Measurements from ENCODE around the gene ZBTB32. TPM values are rescaled to one million over a fixed set of nuclear protein-coding genes. Genes with fewer than 3 reads are reported as not detected.

Gene ZBTB32
- total and polyA plus RNA-seq, 11 donors = 0.24 TPM; not detected in 10

DNA sequence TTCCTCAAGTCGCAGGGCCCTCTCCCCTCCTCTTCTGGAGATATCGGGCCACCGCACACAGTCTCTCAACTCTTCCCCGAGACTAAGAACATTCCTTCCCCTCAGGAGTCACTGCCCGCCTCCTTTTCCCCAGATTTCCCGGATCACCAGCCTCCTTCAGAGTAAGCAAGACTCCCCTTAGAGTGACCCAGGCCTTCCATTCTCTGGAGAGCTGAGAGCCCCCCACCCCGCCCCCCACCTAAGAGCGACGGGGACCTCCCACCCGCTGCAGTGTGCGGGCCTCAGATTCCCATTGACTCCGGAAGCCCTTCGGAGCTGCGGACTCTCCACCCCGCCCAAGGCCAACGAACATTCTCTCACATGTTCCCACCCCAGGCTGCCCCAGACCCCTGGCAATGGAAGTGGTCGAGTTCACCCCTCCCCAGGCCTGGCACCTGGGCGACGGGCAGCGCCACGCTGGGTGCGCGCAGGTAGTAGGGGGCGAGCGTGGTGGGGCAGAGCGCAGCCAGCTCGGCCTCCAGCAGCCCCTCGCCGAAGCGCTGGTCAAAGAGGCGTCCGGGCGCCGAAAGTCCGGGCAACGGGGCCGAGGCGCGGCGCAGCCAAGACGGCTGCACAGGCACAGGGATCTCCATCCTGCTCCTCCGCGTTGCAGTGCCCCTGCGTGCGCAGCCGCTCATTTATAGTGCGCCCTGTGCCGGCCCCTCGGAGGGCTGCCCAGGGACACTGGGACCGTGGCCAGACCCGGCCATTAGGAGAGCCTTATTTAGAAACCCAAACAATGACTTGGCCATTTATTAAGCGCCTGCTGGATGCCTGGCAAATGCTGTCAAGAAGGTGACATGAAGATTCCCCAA, 52.2 kb downstream of the ZBTB32 start, which contains the start of gene HSPB6:
Gene HSPB6, minus strand, starts transcription at position 653 of the 854 bp plus-strand sequence. Its CDS starts 21 bp downstream, at position 632.
- Histone ChIP-seq H3K27ac (peak within 1 kb of the TSS; percentile 88 to 100 (median 96)), H3K4me1 (peaks cover 0 to 57% (median 39%) of the 10 kb centered on the region in 12 donors), H3K9me3 (no peaks in the 10 kb centered on the region), H3K4me3 (peak within 1 kb of the TSS; percentile 68 to 99 (median 86)), H3K36me3 (peaks cover 0 to 32% (median 23%) of the 10 kb centered on the region in 9 donors), H3K27me3 (no peaks in the 10 kb centered on the region)
- 3 to 5% (median 5%) methylated on average over 22 to 52 of the region's 52 CpGs for WGBS, 4 donors
- peak; percentile 36 to 47 (median 38) for ATAC-seq
- intact Hi-C loops (cut with DNase I) = loop anchor here in 2 of 10 donors (1.0 to 10.0 kb wide), 3 partner anchors 16 to 388 kb away; partner anchors contain the start of gene CAPNS1 (in 1 of the 2)
- DNase-seq = peak; percentile 80 to 91 (median 86)
- TF ChIP-seq, protein P1, sequence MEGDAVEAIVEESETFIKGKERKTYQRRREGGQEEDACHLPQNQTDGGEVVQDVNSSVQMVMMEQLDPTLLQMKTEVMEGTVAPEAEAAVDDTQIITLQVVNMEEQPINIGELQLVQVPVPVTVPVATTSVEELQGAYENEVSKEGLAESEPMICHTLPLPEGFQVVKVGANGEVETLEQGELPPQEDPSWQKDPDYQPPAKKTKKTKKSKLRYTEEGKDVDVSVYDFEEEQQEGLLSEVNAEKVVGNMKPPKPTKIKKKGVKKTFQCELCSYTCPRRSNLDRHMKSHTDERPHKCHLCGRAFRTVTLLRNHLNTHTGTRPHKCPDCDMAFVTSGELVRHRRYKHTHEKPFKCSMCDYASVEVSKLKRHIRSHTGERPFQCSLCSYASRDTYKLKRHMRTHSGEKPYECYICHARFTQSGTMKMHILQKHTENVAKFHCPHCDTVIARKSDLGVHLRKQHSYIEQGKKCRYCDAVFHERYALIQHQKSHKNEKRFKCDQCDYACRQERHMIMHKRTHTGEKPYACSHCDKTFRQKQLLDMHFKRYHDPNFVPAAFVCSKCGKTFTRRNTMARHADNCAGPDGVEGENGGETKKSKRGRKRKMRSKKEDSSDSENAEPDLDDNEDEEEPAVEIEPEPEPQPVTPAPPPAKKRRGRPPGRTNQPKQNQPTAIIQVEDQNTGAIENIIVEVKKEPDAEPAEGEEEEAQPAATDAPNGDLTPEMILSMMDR (IDR thresholded peaks at IDR 0.05) = no peak
- TF ChIP-seq POLR2A (IDR thresholded peaks at IDR 0.05) = peak in 1 of 2 donors; percentile 74

DNA sequence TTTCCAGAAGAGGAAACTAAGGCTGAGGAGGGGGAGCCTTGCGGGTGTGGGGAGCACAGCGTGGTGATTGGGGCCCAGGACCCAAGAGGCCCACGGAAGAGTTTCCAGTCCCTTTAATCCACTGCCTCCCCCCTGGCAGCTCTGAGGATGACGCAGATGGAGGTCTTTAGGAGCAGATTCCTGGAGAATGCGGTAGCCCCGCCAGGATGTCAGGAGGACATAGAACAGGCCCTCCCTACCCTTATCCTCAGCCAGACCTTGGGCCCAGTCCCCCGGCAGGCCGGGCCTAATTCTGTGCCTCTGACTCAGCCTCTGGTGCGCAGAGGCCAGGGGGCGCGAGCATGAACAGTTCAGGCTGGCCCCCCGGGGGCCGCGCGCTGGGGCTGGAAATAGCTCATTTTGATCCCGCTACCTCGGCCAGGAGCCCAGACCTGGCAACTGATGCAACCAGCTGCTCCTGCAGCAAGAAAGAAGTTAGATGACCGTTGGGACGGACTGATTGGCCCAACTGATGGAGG, 52.9 kb downstream of the ZBTB32 start:
- Histone ChIP-seq H3K9me3 (no peaks in the 10 kb centered on the region), H3K27me3 (no peaks in the 10 kb centered on the region), H3K36me3 (peaks cover 0 to 34% (median 26%) of the 10 kb centered on the region in 9 donors), H3K4me3 (peak overlapping the region; percentile 58 to 99 (median 80)), H3K27ac (peak overlapping the region; percentile 88 to 100 (median 96)), H3K4me1 (peaks cover 0 to 51% (median 37%) of the 10 kb centered on the region in 12 donors)
- DNase-seq (peak; percentile 90 to 97 (median 92)), ATAC-seq (peak; percentile 67 to 77 (median 70))
- 2 to 5% (median 3%) methylated on average over 13 to 19 of the region's 19 CpGs for WGBS, 4 donors
- intact Hi-C loops (cut with DNase I) = loop anchor here in 2 of 10 donors (1.0 to 10.0 kb wide), 3 partner anchors 17 to 388 kb away; partner anchors contain the start of gene CAPNS1 (in 1 of the 2)
- TF ChIP-seq POLR2A (IDR thresholded peaks at IDR 0.05) = no peak
- TF ChIP-seq, protein P1 (IDR thresholded peaks at IDR 0.05) = peak in 2 of 12 donors; percentile 34 to 36

DNA sequence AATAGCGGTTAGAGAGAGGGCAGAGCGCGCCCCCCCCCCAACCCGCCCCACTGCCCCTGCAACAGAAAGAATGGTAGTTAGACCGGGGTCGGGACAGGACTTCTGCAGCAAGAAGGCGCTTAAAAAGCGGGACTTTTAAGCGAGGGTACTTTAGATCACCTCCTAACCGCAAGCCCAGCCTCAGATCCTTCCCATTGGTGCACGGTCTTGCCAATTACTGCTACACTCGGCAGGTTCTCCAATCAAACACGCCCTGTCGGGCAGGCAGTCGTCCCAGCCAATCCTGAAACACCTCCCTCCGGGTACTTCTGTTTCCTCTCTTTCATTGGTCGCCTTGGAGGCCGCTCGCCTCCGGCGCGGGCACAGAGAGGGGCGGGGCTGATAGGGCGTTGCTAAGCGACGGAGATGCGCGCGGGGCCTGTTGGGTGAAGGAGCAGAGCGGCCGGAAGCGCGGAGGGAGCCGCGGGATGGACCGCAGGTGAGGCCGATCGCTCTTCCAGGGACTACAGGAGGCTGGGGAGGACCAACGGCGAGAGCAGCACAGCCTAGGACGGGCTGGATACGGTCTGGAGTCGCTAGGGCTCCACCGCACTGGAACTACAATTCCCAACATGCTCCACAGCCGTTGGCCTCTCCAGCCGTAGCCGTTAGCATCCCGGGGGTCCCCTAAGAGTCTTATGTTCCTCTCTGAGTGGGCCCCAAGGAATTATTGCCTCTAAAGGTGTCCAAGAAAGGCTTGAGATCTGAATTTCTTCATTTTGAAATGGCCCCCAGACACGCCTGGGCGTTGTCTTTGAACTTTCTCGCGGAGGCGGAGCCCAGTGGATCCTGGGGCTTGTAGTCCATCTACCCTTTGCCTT, 53.6 kb downstream of the ZBTB32 start, which contains the start of gene PROSER3:
Gene PROSER3, plus strand, starts transcription at position 428 of the 860 bp plus-strand sequence. Its CDS starts 40 bp downstream, at position 468.
- peak in 1 of 2 donors; percentile 63 for TF ChIP-seq POLR2A (IDR thresholded peaks at IDR 0.05)
- TF ChIP-seq, protein P1 (IDR thresholded peaks at IDR 0.05) = no peak
- Histone ChIP-seq H3K27me3 (no peaks in the 10 kb centered on the region), H3K4me3 (peak within 1 kb of the TSS; percentile 68 to 99 (median 86)), H3K4me1 (peaks cover 0 to 51% (median 37%) of the 10 kb centered on the region in 12 donors), H3K9me3 (no peaks in the 10 kb centered on the region), H3K27ac (peak within 1 kb of the TSS; percentile 88 to 100 (median 96)), H3K36me3 (peaks cover 0 to 35% (median 26%) of the 10 kb centered on the region in 9 donors)
- intact Hi-C loops (cut with DNase I) = loop anchor here in 2 of 10 donors (1.0 to 10.0 kb wide), 4 partner anchors 17 to 387 kb away; partner anchors contain the start of genes ARHGAP33 (in 1 of the 2) and CAPNS1 (in 1 of the 2)
- ATAC-seq = peak; percentile 75 to 89 (median 82)
- WGBS, 4 donors = 0 to 1% (median 0%) methylated on average over 22 to 53 of the region's 53 CpGs
- peak; percentile 98 to 99 (median 99) for DNase-seq

Measured in heart left ventricle (tissue), 16 donors.